ENCODE measurements around the gene AFG1L.
"Not testable (repeated sequence)": the region's sequence is repeated elsewhere in the genome, so short reads cannot be mapped to it uniquely, and the experiment has no call there.

The AFG1L gene

DNA sequence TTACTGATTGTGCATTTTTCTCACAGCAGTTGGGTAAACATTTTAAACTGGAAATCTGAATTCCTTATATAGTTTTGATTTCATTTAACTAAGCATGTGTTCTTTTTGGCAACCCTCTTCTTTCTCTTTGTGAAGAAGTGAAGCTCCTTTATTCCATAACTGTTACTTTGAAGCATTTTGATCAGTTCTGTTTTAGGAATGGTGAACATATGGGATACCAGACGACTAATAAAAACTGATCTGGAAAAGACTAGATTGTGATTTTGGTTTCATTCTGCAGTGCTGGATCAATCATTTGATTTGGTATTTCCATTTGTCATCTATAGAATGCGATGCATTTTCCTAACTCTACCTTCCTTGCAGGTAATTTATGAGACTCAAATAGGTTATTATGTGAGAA is 9.8 kb downstream of the AFG1L start:
- no peaks in the 10 kb centered on the region for H3K27me3 ChIP-seq (ENCODE audit: insufficient read depth, low read length)
- H3K4me2 ChIP-seq (ENCODE audit: low read length) = no peak overlapping the region
- H3K9me2 ChIP-seq (ENCODE audit: low read depth, low read length) = no peaks in the 10 kb centered on the region
- H3K9me3 ChIP-seq (ENCODE audit: low read length) = no peaks in the 10 kb centered on the region
- H3K36me3 ChIP-seq (ENCODE audit: insufficient read depth, low read length) = no peaks in the 10 kb centered on the region
- no peaks in the 10 kb centered on the region for H4K20me1 ChIP-seq (ENCODE audit: insufficient read depth, low read length)
- no peak overlapping the region for H3K9ac ChIP-seq (ENCODE audit: low read length)
- no peak overlapping the region for H2AFZ ChIP-seq (ENCODE audit: low read length)
- no peak overlapping the region for H3K27ac ChIP-seq (ENCODE audit: low read depth, low read length, poor library complexity, severe bottlenecking)
- H3K4me3 ChIP-seq (ENCODE audit: low read depth, low read length, poor library complexity, severe bottlenecking) = no peak overlapping the region
- H3F3A ChIP-seq (ENCODE audit: insufficient read depth, low read length) = no peaks in the 10 kb centered on the region
- TF ChIP-seq, protein P1, sequence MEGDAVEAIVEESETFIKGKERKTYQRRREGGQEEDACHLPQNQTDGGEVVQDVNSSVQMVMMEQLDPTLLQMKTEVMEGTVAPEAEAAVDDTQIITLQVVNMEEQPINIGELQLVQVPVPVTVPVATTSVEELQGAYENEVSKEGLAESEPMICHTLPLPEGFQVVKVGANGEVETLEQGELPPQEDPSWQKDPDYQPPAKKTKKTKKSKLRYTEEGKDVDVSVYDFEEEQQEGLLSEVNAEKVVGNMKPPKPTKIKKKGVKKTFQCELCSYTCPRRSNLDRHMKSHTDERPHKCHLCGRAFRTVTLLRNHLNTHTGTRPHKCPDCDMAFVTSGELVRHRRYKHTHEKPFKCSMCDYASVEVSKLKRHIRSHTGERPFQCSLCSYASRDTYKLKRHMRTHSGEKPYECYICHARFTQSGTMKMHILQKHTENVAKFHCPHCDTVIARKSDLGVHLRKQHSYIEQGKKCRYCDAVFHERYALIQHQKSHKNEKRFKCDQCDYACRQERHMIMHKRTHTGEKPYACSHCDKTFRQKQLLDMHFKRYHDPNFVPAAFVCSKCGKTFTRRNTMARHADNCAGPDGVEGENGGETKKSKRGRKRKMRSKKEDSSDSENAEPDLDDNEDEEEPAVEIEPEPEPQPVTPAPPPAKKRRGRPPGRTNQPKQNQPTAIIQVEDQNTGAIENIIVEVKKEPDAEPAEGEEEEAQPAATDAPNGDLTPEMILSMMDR (IDR thresholded peaks at IDR 0.05; ENCODE audit: low read length) = no peak
- no peak for TF ChIP-seq EZH2 (IDR thresholded peaks at IDR 0.05; ENCODE audit: borderline replicate concordance, low read length)
- no peaks in the 10 kb centered on the region for H3K79me2 ChIP-seq (ENCODE audit: insufficient read depth, low read length)
- peaks cover 4% of the 10 kb centered on the region for H3K4me1 ChIP-seq (ENCODE audit: insufficient read depth, low read length, severe bottlenecking)

DNA sequence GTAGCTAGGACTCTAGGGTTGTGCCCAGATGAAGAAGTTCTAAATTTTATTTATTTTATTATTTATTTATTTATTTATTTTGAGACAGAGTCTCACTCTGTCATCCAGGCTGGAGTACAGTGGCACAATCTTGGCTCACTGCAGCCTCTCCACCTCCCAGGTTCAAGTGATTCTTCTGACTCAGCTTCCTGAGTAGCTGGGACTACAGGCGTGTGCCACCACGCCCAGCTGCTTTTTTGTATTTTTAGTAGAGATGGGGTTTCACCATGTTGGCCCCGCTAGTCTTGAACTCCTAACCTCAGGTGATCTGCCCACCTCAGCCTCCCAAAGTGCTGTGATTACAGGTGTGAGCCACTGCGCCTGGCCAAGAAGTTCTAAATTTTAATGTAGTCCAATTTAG is 13.8 kb downstream of the AFG1L start:
- H3K9me2 ChIP-seq (ENCODE audit: low read depth, low read length); H3K9me3 ChIP-seq (ENCODE audit: low read length); H2AFZ ChIP-seq (ENCODE audit: low read length); H3K4me2 ChIP-seq (ENCODE audit: low read length); H3K27me3 ChIP-seq (ENCODE audit: insufficient read depth, low read length); H3K36me3 ChIP-seq (ENCODE audit: insufficient read depth, low read length); H3F3A ChIP-seq (ENCODE audit: insufficient read depth, low read length); H3K27ac ChIP-seq (ENCODE audit: low read depth, low read length, poor library complexity, severe bottlenecking); H3K9ac ChIP-seq (ENCODE audit: low read length); H4K20me1 ChIP-seq (ENCODE audit: insufficient read depth, low read length); H3K4me3 ChIP-seq (ENCODE audit: low read depth, low read length, poor library complexity, severe bottlenecking); H3K79me2 ChIP-seq (ENCODE audit: insufficient read depth, low read length): not testable (repeated sequence)
- H3K4me1 ChIP-seq (ENCODE audit: insufficient read depth, low read length, severe bottlenecking) = peaks cover 18% of the 10 kb centered on the region

DNA sequence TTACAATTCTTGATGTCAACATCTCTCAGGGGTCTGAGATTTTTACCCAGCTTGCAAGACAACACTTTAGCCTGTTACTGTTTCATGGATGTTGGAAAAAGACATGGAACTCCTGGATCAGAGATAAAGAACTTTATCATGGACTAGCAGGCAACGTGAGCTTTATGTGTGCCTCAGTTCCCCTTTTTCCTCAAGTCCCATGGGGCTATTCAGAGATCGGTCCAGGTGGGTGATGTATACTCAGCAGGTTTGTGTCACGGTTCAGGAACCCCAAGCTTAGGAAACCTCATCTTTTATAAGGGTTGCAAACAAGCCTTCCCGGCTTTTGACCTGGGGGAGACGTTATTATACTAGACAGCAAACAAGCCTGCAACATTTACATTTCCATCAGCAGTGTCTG is 15.0 kb downstream of the AFG1L start:
- Histone ChIP-seq H2AFZ (ENCODE audit: low read length) (no peak overlapping the region), H3K4me3 (ENCODE audit: low read depth, low read length, poor library complexity, severe bottlenecking) (no peak overlapping the region), H3K9me3 (ENCODE audit: low read length) (no peaks in the 10 kb centered on the region), H3F3A (ENCODE audit: insufficient read depth, low read length) (no peaks in the 10 kb centered on the region), H3K9ac (ENCODE audit: low read length) (no peak overlapping the region), H3K4me2 (ENCODE audit: low read length) (peak overlapping the region; percentile 34; the same call in 1 of the 2 replicates), H3K27me3 (ENCODE audit: insufficient read depth, low read length) (no peaks in the 10 kb centered on the region), H3K79me2 (ENCODE audit: insufficient read depth, low read length) (no peaks in the 10 kb centered on the region), H3K4me1 (ENCODE audit: insufficient read depth, low read length, severe bottlenecking) (peaks cover 23% of the 10 kb centered on the region), H3K27ac (ENCODE audit: low read depth, low read length, poor library complexity, severe bottlenecking) (no peak overlapping the region), H3K36me3 (ENCODE audit: insufficient read depth, low read length) (no peaks in the 10 kb centered on the region), H4K20me1 (ENCODE audit: insufficient read depth, low read length) (no peaks in the 10 kb centered on the region), H3K9me2 (ENCODE audit: low read depth, low read length) (no peaks in the 10 kb centered on the region)
- TF ChIP-seq, protein P1 (IDR thresholded peaks at IDR 0.05; ENCODE audit: low read length) = no peak
- TF ChIP-seq EZH2 (IDR thresholded peaks at IDR 0.05; ENCODE audit: borderline replicate concordance, low read length) = no peak

DNA sequence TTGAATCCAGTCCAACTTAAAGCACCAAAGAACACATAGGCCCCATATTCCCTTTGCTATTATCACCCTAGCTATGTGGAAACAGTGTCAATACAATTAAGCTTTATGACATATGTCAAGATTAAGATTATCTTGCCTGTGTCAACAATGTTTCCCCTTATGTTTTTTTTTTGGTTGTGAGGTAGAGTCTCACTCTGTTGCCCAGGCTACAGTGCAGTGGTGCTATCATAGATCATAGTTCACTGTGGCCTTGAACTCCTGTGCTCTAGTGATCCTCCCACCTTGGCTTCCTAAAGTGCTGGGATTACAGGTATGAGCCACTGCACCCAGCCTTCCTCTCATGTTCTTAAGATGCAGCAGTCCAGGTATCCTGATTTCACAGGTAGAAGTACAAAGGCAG is 17.8 kb downstream of the AFG1L start:
- Histone ChIP-seq H3F3A (ENCODE audit: insufficient read depth, low read length) (no peaks in the 10 kb centered on the region), H3K36me3 (ENCODE audit: insufficient read depth, low read length) (no peaks in the 10 kb centered on the region), H3K27ac (ENCODE audit: low read depth, low read length, poor library complexity, severe bottlenecking) (no peak overlapping the region), H3K4me2 (ENCODE audit: low read length) (no peak overlapping the region), H3K79me2 (ENCODE audit: insufficient read depth, low read length) (no peaks in the 10 kb centered on the region), H2AFZ (ENCODE audit: low read length) (no peak overlapping the region), H3K27me3 (ENCODE audit: insufficient read depth, low read length) (no peaks in the 10 kb centered on the region), H3K9me2 (ENCODE audit: low read depth, low read length) (no peaks in the 10 kb centered on the region), H3K4me1 (ENCODE audit: insufficient read depth, low read length, severe bottlenecking) (peaks cover 27% of the 10 kb centered on the region), H3K9ac (ENCODE audit: low read length) (no peak overlapping the region), H3K9me3 (ENCODE audit: low read length) (no peaks in the 10 kb centered on the region), H4K20me1 (ENCODE audit: insufficient read depth, low read length) (no peaks in the 10 kb centered on the region), H3K4me3 (ENCODE audit: low read depth, low read length, poor library complexity, severe bottlenecking) (no peak overlapping the region)
- TF ChIP-seq, protein P1 (IDR thresholded peaks at IDR 0.05; ENCODE audit: low read length) = no peak
- no peak for TF ChIP-seq EZH2 (IDR thresholded peaks at IDR 0.05; ENCODE audit: borderline replicate concordance, low read length)

All from OCI-LY1 (cell line).